ENCODE measurements around the gene FMNL3.
A peak's percentile ranks its signal among the peaks of the same experiment; 100 is the strongest.
"Not testable (repeated sequence)": the region's sequence is repeated elsewhere in the genome, so short reads cannot be mapped to it uniquely, and the experiment has no call there.

FMNL3 gene, protein sequence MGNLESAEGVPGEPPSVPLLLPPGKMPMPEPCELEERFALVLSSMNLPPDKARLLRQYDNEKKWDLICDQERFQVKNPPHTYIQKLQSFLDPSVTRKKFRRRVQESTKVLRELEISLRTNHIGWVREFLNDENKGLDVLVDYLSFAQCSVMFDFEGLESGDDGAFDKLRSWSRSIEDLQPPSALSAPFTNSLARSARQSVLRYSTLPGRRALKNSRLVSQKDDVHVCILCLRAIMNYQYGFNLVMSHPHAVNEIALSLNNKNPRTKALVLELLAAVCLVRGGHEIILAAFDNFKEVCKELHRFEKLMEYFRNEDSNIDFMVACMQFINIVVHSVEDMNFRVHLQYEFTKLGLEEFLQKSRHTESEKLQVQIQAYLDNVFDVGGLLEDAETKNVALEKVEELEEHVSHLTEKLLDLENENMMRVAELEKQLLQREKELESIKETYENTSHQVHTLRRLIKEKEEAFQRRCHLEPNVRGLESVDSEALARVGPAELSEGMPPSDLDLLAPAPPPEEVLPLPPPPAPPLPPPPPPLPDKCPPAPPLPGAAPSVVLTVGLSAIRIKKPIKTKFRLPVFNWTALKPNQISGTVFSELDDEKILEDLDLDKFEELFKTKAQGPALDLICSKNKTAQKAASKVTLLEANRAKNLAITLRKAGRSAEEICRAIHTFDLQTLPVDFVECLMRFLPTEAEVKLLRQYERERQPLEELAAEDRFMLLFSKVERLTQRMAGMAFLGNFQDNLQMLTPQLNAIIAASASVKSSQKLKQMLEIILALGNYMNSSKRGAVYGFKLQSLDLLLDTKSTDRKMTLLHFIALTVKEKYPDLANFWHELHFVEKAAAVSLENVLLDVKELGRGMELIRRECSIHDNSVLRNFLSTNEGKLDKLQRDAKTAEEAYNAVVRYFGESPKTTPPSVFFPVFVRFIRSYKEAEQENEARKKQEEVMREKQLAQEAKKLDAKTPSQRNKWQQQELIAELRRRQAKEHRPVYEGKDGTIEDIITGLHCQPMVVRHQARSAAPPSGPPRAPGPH

DNA sequence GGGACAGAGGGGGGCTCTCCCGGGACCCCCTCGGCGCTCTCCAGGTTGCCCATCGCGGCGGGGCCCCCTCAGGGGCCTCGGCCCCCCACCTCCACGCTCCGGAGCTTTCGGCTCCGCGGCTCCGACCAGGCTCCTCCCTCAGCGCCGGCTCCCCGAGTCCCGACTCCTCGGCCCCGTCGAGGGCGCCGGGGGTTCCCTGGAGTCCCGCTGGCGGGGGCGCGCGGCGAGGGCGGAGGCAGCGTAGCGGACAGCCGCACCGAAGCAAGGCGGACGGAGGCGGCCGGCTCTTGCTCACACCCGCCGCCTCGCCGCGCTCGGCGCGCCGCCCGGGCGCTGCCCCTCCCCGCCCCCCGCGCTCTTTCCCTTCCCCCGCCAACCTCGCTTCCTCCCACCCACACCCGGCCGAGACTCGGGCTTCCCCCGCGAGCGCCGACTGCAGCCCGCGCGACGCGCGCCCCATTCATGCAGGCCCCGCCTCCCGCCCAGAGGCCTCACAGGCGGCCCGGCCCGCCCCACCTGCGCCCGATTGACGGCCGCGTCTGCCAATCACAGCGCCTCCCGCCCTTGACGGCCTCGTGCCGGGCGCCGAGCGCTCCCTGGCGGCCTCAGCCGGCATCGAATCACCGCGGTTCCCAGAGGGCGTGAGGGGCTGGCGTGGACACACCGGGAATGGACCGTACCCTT lies at the start of gene FMNL3:
Gene FMNL3, minus strand, starts transcription at position 278 of the 684 bp plus-strand sequence. Its CDS starts 225 bp downstream, at position 53.
- peak; percentile 98 for DNase-seq

DNA sequence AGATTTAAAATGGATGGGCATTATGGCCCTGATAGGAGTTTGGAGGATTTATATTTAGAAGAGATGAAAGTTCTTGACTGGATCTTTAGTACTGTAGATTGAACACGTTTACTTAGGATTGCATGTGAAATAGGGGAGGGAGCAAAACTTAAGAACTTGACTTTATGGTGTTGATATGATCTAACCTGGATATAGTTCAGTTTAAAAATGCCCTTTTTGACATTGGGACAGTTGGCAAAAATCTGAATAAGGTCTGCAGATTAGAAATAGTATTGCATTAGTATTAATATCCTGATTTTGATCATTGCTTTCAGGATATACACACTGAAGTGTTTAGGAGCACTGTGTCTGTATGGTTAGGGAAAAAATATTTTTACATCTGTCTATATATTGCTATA lies 43.8 kb upstream of the FMNL3 start:
- no peak for DNase-seq

DNA sequence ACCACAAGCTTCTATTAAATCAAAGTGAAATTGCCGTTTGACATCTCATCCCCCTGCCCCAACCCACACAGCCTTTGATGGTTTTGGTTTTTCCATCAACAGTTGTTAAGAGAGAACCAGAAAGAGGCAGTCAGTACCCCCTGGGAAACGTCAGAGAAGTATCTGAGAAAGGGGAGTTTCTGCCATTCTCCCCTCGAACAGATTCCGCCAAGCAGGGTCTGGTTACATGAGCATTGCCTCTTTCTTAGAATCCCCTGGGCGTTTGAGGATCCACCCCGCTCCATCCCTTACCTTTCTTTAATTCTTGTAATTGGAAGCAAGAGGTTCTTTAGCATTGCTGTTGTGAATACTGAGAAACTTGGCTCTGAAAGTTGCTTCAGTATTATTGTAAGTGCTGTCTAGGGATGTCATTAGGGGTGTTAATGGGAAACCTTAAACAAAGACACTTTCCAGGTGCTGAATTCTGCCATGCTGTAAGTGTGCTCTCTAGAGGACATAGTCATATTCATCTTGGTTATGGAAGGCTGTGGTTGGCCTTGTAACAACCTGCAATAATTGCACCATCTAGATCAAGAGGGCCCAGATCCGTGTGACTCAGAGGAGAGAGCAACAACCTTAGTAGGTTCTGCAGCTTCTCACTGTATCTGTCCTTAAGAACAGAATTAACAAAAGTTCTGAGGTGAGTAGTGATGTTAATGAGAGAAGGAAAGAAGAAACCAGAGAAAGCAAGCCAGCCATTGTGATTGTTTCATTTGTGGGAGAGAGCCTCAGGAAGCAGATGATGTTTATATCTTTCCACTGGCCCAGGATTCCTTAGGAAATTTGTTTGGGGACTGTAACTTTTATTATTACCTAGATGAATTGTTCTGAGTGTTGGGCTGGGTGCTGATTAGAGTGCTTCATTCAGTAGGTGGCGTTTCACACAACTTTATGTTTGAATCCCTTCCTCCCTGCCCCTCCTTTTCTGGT lies 43.1 kb upstream of the FMNL3 start:
- DNase-seq = no peak

DNA sequence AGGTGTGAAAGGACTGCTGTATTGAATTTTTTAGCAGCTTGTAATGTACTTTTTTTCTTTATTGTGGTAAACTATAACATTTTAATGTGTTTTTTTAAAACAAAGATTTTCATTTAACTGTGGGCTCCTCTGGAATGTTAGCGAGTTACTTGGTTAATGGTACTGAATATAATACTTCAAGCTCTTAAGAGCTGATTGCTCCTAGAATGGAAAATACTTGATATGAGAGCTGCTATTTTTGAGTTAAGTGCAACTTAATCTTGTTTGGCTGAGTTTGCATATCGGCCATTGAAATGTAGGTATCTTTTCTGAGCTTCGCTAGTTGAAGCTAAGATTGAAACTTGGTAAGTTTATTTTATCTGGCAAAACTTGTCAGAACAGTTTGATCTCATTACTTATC lies 41.6 kb upstream of the FMNL3 start:
- DNase-seq = no peak

DNA sequence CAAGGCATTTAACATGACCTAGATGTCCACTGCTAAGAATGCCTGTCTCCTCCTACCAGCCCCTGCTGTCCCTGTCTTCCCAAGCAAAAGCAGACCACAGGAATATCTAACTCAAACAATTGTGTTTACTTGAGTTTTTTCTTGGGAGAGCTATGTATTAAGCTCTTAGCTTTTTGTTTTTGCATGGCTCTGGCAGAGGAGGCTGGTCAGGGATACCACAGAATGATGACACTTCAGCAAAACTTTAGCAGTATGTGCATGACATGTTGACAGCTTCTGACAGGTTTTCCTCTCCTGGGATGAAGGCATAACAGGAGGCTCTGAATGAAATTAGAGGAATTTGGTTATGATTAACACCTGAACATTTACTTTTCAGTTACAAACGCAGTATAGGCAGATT lies 41.1 kb upstream of the FMNL3 start:
- no peak for DNase-seq

DNA sequence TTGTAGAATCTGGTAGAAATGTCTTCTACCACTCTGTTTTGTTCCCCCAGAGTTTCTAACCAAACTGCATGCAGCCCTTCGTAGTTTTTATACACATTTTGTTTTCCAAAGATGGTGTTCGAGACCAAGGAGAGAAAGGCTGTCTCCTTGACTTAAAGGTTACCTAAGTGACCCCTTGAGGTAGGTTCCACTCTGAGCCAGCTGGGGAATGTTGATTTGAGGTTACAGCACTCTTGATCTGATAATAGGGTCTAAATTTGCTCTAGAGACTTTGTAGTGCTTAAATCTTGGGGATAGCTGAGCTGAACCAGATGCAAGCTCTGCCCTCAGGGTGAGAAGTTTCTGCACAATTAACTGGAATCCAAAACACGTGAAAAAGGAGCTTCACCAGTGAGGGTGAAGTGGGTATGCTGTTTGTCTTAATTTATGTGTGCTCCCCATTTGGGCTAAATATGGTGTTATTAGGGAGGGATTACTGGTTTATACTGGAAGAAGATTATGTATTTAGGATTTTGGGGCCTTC lies 37.2 kb upstream of the FMNL3 start:
- no peak for DNase-seq

DNA sequence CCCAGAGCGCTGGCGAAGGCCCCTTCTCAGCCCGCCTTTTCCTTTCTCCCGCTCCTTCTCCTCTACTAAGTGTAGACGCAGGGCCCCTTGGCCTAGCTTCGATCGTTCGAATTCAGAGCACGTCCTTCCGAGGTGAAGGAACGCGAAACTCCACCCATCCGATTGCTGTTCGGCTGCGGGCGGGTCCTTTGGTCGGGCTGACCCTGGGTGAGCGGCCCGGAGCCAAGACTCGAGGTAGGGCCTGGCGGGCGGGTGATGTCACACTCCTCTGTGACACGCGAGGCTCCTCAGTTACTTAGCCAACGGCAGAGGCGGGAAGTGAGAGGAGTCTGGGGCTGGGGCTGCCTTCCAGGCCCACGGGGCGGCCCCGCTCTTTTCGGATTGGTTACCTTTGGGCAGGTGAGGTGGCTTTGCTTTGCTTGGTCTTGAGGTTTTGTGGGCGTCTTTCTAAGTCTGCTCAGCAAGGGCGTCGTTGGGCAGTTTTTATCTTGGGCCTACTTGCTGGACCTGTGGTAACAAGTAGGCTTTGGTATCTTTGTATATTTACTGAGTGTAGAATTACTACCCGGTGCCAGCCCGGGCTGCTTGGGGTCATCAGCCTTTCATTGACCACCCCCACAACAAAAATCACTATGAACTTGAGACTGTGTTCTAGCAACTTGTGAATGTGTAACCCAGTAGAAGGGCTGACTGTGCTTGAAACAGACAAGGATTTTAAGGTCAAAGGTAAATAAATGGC lies 34.8 kb upstream of the FMNL3 start:
- DNase-seq = peak; percentile 92

DNA sequence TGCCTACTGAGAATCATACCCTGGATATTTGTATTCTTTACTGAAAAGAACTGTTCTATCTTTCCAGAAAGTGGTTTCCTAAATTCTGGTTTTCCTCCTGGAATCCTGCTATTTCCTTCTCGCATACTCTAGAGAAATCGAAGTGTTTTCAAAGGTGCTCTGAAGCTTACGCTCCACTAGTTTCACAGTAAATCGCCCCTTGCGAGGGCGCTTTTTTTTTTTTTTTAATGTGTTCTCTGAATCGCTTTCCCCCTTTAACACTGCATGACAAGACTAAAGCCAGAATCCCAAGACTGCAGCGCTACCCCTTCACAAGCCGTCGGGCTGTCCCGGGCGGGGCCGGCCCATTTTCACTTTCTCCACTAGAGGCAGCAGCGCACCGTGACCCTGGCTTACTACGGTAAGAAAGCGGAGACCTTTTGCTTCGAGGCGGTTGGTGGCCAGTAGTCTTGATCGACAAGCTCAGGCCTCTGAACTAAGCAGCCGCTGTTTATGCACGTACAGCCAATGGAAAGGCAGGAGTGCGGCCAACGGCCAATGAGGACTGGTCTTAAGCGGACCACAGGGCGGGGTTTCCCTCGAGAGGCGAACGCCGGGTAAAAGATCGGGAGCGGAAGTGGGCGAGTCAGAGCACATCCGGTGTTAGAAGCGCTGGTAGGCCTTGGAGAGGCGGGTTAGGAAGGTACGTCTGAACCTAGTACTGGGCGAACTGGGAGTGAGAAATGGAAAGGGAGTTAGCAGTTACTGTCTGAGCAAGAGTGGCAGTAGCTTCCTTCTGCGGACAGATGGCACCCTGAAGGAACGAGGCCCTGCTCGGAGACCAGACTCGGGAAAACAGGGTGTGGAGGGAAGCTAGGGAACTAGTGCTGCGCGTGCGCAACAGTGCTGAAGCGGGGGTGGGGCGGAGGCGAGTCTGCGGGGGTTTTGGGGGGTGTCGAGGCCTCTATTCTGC lies 34.0 kb upstream of the FMNL3 start, which contains the start of gene TMBIM6:
Gene TMBIM6, plus strand, starts transcription at position 628 of the 952 bp plus-strand sequence. CDS start 10,937 bp downstream, outside the sequence.
- DNase-seq = peak; percentile 100

DNA sequence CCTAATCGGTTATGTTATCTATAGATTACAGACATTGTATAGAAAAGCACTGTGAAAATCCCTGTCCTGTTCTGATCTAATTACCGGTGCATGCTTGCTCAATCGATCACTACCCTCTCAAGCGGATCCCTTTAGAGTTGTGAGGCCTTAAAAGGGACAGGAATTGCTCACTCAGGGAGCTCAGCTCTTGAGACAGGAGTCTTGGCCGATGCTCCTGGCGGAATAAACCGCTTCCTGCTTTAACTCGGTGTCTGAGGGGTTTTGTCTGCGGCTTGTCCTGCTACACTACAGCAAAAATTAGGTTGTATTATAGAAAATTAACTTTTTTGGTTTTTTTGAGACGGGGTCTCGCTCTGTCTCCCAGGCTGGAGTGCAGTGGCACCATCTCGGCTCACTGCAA lies 33.1 kb upstream of the FMNL3 start:
- not testable (repeated sequence) for DNase-seq

DNA sequence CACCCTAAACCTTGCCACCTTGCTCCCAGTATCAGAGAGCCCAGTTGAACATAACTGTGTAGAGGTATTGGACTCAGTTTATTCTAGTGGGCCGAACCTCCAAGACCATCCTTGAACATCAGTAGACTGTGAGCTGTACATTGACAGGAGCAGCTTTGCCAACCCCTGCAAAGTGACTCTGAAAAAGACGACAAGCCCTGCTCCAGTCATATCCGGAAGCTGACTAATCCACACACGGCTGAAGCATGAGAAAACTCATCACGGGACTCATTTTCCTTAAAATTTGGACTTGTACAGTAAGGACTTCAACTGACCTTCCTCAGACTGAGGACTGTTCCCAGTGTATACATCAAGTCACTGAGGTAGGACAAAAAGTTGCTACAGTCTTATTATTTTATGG lies 31.5 kb upstream of the FMNL3 start:
- not testable (repeated sequence) for DNase-seq

DNA sequence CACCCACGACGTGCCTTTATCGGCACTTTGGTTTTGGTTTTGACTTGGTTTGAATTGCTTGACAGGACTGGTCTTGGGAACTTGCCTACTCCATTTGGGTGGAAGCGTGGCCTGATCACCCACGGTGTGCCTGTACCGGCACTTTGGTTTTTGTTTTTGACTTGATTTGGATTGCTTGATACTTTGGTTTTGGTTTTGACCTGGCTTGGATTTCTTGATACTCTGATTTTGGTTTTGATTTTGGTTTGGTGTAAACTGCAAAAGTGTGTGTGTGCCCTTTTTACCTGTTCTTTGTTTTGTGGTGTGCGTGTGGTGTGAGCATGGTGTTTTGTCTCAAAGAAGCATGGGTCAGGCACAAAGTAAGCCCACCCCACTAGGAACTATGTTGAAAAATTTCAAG lies 27.7 kb upstream of the FMNL3 start:
- DNase-seq = not testable (repeated sequence)

DNA sequence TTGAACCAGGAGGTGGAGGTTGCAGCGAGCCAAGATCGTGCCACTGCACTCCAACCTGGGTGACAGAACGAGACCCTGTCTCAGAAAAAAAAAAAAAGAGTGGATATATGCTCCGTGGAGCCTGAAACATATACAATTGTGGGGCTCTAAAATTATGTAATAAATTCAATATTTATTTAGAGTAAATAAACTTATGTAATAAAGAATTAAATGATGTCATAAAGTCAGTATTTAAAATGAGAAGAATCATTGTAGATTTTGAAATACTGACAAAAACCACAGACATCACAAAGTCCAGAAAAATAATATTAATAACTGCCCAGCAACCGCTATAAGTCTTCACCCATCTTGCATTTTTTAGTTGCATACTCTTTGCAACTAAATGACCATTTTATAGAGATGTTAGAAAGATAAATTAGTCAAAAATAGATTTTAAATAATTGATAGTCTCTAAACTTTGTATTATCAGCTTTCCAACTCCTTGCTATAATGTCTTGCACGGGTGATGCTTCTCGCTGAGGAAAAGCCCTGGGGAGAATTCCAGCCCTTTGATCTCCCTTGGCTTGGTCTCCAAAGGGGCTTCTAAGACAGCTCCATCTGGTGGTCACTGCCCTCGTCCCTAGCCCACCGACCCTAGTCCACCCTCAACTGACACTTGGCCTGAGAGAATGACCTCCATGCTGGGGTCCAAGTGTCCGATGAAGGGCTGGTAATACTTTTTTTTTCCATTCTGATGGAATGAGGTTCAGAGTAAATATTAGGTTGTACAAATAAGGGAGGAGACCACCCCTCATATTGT lies 26.2 kb upstream of the FMNL3 start:
- no peak for DNase-seq

DNA sequence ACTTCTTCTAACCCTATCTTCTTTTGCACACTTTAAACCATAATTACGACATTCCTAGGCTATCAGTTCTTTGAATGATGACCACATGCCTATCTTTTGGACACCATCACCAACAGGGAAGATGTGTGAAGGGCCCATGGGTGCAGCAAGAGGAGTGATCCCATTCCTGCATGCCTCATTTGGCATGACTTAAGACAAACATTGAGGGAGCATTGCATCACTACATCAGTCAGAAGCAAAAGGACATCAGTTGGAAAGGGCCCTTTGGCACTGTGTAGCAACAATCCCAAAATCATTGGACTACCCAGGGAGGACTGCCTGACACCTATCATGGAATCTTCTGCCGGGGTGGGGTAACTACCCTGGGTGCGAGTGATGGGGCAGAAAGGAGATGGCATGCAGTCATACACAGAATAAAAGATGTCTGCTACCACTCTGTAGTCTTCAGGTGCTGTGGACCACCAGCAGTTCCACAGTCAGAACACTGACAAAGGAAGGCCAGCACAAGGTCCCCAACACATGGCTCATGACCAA lies 23.4 kb upstream of the FMNL3 start:
- DNase-seq = no peak

DNA sequence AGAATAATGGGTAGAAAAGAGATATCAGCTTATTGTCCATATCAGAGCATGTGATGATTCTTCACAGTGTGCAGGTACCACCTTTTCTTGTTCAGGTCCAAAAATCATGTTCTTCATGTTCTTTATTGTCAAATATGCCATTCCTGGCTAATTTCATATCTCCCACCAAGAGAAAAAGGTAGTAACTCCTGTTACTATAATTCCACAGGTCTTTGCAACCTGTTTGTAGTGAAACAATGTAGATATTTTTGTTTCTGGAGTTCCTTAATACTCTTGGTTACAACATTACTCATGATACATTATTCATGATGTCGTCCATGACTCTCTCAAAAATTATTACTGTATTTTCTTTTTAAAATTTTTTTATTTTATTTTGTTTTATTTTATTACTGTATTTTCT lies 22.8 kb upstream of the FMNL3 start:
- DNase-seq = no peak

DNA sequence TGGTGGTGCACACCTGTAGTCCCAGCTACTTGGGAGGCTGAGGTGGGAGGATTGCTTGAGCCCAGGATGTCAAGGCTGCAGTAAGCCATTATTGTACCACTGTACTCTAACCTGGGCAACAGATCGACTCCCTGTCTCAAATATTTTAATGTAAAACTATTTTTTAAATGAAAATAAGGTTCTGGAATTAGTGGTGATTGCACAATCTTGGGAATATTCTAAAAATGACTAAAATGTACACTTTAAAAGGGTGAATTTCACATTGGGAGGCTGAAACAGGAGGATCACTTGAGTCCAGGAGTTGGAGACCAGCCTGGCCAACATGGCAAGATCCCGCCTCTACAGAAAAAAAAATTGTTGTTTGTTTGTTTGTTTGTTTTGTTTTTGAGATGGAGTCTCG lies 21.2 kb upstream of the FMNL3 start:
- DNase-seq = no peak

DNA sequence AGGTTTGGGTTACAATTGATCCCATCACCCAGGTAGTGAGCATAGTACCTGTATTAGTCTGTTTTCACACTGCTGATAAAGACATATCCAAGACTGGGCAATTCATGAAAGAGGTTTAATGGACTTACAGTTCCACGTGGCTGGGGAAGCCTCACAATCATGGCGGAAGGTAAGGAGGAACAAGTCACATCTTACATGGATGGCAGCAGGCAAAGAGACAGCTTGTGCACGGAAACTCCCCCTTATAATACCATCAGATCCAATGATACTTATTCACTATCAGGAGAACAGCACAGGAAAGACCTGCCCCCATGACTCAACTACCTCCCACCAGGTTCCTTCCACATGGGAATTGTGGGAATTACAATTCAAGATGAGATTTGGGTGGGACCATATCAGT lies 14.2 kb upstream of the FMNL3 start:
- not testable (repeated sequence) for DNase-seq

DNA sequence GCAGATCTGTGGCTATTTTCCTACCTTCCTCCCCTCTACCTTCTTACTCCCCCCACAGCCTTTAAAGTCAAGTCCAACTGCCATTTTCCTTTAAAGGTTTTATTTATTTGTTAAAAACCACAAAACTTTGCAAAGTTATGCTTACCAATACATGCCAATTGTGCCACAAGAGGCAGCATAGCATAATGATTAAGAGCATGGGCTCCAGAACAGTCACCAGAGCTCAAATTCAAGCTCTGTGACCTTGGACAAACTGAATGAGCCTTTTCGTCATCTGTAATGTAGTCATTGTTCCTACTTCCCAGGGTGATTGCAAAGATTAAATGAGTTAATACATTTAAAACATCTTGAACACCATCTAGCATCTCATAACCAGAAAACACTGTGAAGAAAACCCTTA lies 13.0 kb upstream of the FMNL3 start:
- DNase-seq = no peak

DNA sequence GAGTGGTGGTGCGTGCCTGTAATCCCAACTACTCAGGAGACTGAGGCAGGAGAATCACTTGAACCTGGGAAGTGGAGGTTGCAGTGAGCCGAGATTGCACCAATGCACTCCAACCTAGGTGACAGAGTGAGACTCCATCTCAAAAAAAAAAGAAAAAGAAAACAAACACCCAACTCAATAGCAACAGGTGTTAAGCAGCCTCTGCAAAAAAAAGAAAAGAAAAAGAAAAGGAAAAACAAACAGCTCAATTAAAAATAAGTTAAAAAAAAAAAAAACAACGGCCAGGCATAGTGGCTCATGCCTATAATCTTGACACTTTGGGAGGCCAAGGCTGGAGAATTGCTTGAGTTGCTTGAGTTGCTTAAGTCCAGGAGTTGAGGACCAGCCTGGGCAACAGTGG lies 10.6 kb upstream of the FMNL3 start:
- DNase-seq = not testable (repeated sequence)

Data from CD4-positive, alpha-beta T cell treated with Interferon gamma for 1 hour (primary cell).